ENCODE data around the gene FAM181A. TPM values are rescaled to one million over a fixed set of nuclear protein-coding genes. Genes with fewer than 3 reads are reported as not detected.

The FAM181A gene
- total and polyA plus RNA-seq, 9 donors, result 0.37 to 4.9 (median 0.82) TPM; not detected in 4

DNA sequence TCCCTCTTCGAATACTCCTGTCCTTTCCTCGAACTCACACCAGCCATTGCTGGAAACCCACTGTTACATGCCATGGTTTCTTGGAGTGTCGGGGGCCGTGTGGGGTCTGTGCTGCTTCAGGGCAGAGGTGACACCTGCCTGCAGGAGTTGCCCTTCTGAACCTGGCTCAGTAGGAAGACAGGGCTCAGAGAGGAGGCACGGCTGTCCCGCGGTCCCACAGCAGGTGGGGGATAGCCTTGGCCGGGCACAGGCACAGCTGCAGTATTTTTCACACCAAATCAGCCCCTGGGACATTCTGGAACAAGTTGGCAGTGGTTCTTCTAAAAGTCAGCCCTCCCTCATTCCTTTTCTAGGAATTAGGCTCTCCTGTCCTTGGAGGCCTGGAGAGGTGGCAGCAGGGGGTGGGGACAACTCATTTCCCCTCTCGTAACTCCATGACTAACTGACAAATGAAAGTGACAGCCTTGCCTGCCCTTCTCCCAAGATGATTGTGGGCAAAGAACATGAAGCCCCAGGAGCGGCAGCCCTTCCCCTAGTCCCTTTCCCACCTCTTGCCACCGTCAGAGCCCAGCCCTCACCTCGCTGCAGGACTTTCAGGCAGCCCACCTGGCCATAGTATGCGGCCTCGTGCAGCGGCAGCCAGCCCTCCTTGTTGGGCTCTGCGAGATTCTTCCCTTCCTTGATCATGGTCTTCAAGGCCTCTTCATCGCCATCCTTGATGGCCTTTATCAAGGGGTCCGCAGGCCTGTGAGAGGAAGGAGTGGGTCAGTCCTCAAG, 26.8 kb downstream of the FAM181A start:
- DNase-seq, result no peak
- H3K4me1 ChIP-seq (ENCODE audit: insufficient read depth), result no peaks in the 10 kb centered on the region
- H3K27ac ChIP-seq, result no peak overlapping the region
- no peak overlapping the region for H3K4me3 ChIP-seq
- intact Hi-C loops (cut with DNase I), result no loop called here
- TF ChIP-seq EP300 (IDR thresholded peaks at IDR 0.05), result no peak
- TF ChIP-seq POLR2A (IDR thresholded peaks at IDR 0.05), result no peak
- TF ChIP-seq, protein P1, sequence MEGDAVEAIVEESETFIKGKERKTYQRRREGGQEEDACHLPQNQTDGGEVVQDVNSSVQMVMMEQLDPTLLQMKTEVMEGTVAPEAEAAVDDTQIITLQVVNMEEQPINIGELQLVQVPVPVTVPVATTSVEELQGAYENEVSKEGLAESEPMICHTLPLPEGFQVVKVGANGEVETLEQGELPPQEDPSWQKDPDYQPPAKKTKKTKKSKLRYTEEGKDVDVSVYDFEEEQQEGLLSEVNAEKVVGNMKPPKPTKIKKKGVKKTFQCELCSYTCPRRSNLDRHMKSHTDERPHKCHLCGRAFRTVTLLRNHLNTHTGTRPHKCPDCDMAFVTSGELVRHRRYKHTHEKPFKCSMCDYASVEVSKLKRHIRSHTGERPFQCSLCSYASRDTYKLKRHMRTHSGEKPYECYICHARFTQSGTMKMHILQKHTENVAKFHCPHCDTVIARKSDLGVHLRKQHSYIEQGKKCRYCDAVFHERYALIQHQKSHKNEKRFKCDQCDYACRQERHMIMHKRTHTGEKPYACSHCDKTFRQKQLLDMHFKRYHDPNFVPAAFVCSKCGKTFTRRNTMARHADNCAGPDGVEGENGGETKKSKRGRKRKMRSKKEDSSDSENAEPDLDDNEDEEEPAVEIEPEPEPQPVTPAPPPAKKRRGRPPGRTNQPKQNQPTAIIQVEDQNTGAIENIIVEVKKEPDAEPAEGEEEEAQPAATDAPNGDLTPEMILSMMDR (IDR thresholded peaks at IDR 0.05), result no peak
- WGBS, 3 donors, result 73 to 83% (median 81%) methylated on average over 18 of the region's 18 CpGs
- H3K27me3 ChIP-seq, result no peaks in the 10 kb centered on the region
- no peaks in the 10 kb centered on the region for H3K9me3 ChIP-seq
- H3K36me3 ChIP-seq, result no peaks in the 10 kb centered on the region

DNA sequence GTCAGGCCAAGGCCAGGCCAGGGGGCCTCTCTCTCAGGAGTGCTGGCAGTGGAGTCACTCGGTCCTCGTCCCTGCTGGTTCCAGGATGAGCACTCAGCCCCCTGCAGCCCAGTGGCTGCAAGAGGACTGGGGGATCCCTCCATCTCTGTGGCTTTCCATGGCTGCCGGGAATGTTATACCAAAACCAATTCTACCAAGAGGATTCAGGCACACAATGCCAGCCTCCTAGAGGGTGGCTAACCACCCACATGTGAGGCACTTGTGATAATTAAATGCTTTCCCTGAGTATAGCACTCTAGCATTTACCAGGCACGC, 27.3 kb downstream of the FAM181A start:
- no peaks in the 10 kb centered on the region for H3K4me1 ChIP-seq (ENCODE audit: insufficient read depth)
- no peak for TF ChIP-seq EP300 (IDR thresholded peaks at IDR 0.05)
- H3K4me3 ChIP-seq, result no peak overlapping the region
- no peak overlapping the region for H3K27ac ChIP-seq
- intact Hi-C loops (cut with DNase I), result no loop called here
- 79 to 86% (median 82%) methylated on average over 4 of the region's 4 CpGs for WGBS, 3 donors
- H3K36me3 ChIP-seq, result no peaks in the 10 kb centered on the region
- no peak for DNase-seq
- H3K9me3 ChIP-seq, result no peaks in the 10 kb centered on the region
- no peaks in the 10 kb centered on the region for H3K27me3 ChIP-seq

GRCh38 chr14:93954900-93955849, 28.0 kb downstream of the FAM181A start:
- TF ChIP-seq EP300 (IDR thresholded peaks at IDR 0.05), result no peak
- TF ChIP-seq POLR2A (IDR thresholded peaks at IDR 0.05), result no peak
- TF ChIP-seq, protein P1 (IDR thresholded peaks at IDR 0.05), result no peak
- no peaks in the 10 kb centered on the region for H3K36me3 ChIP-seq
- no peaks in the 10 kb centered on the region for H3K27me3 ChIP-seq
- intact Hi-C loops (cut with DNase I), result no loop called here
- no peaks in the 10 kb centered on the region for H3K9me3 ChIP-seq
- H3K4me1 ChIP-seq (ENCODE audit: insufficient read depth), result no peaks in the 10 kb centered on the region
- no peak overlapping the region for H3K27ac ChIP-seq
- no peak for DNase-seq
- WGBS, 3 donors, result 54 to 61% (median 57%) methylated on average over 18 to 19 of the region's 19 CpGs
- no peak overlapping the region for H3K4me3 ChIP-seq

DNA sequence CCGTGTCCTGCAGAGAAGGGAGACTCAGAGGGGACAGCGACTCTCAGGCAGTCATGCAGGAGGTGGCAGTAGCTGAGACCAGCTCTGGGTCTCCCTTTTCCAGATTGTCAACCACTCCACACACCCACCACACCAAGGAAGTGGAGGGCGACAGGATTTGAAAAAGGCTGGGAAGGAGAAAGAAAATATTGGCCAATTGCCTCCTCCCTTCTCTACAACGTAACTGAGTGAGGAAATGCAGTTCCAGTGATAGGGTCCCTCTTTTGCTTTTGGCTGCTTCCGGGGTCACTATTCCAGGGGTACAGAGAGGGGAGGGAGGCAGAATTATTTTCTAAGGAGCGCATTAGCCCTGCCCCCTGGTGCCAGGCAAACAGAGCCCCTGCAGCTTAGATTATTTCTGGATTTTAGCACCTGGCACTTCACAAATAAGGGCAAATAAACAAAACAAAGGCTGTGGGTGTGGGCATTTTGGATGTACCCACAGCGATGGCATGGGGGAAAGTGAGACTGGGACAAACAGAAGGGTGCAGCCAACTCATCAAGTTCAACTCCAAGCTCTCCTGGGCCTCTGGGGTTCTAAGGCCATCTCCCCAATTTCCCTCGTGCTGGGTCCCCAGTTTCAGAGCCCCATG, 28.8 kb downstream of the FAM181A start:
- Histone ChIP-seq H3K27ac (no peak overlapping the region), H3K9me3 (no peaks in the 10 kb centered on the region), H3K27me3 (no peaks in the 10 kb centered on the region), H3K36me3 (no peaks in the 10 kb centered on the region), H3K4me1 (ENCODE audit: insufficient read depth) (no peaks in the 10 kb centered on the region), H3K4me3 (no peak overlapping the region)
- WGBS, 3 donors, result 55 to 58% (median 57%) methylated on average over 8 of the region's 8 CpGs
- intact Hi-C loops (cut with DNase I), result no loop called here
- no peak for DNase-seq
- TF ChIP-seq POLR2A (IDR thresholded peaks at IDR 0.05) (no peak), EP300 (IDR thresholded peaks at IDR 0.05) (no peak)
- TF ChIP-seq, protein P1 (IDR thresholded peaks at IDR 0.05), result no peak
